Measurements from ENCODE around the gene MRPL2. TPM values are rescaled to one million over a fixed set of nuclear protein-coding genes. Genes with fewer than 3 reads are reported as not detected.

Gene MRPL2
- total and polyA plus RNA-seq, 2 of the 8 experiments (the other 6 are each of a cell fraction or from before 2014, with no cell fraction given) = 58.7 to 99.9 TPM

DNA sequence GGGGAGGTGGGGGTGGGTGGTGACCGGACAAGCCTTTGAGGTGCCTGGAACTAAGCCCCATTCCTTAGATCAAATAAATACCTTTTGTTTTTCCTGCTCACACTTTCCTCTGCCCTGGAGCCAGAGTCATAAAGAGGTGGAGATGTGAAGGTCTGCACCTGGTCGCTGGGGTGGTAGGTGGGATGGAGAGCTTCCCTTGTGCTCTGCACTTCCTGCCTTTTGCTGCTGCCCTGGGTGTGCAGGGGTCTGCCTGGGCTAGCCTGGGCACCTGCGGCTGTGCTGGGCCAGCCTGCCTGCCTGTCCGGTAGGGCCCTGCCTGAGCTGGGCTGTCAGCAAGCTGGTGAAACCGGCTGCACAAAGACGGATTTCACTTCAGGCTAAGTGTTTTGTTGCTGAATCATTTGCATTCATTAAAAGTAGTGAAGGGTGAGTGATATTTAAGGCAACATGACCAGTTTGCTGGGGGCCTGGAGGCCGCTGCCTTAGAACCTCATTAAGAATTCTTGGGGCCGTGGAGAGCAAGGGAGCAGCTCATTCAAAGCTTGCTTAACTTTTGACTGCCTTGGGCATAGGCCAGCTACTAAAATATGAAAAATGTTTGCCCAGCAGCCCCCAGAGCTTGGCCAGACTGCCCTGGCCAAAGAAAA, 37.3 kb upstream of the MRPL2 start:
- H2AK5ac ChIP-seq (ENCODE audit: low read depth, low read length) = peak overlapping the region; percentile 59; the same call in 1 of the 2 replicates
- H4K20me1 ChIP-seq (replicated peaks in 1 of 2; ENCODE audit: control insufficient read depth in 1 of 2, insufficient read depth in 2 of 2, low read length in 2 of 2) = peaks cover 0 to 2% of the 10 kb centered on the region in 2 experiments
- peak overlapping the region; percentile 62 for H4K5ac ChIP-seq (ENCODE audit: insufficient read length, low read depth, low read length)
- H3K79me1 ChIP-seq (ENCODE audit: low read depth, low read length) = peaks cover 15% of the 10 kb centered on the region
- H4K91ac ChIP-seq (replicated peaks; ENCODE audit: insufficient read length, low read length) = peak overlapping the region; percentile 85
- H3K27ac ChIP-seq (ENCODE audit: low read depth, low read length) = peak overlapping the region; percentile 40; the same call in 1 of the 2 replicates
- no peak overlapping the region for H3K4me3 ChIP-seq (ENCODE audit: extremely low read depth in 1 of 4, insufficient read depth in 2 of 4, low read depth in 3 of 4, low read length in 4 of 4)
- H3K56ac ChIP-seq (replicated peaks; ENCODE audit: insufficient read length, low read depth, low read length) = no peak overlapping the region
- no peak overlapping the region for H2AFZ ChIP-seq (ENCODE audit: low read length)
- WGBS, 2 experiments (ENCODE audit: extremely low coverage in 1 of 2, insufficient coverage in 1 of 2, insufficient read length in 1 of 2, insufficient replicate concordance in 2 of 2, low coverage in 1 of 2, low lambda C conversion rate in 2 of 2, missing lambda C conversion rate in 1 of 2) = 48% methylated on average over 8 of the region's 8 CpGs; no CpG with 5 or more reads in 1 of the 2 experiments
- H3K9ac ChIP-seq (replicated peaks in 1 of 4; ENCODE audit: extremely low read depth in 1 of 4, low read depth in 3 of 4, low read length in 3 of 4) = no peak overlapping the region; a peak in 2 of 7 replicates
- CTCF ChIA-PET (ENCODE audit: partially characterized antibody) = interaction anchor here (0.7 to 2.4 kb wide), 9 partner anchors 10 to 206 kb away, joined by 3 to 11 read pairs (median 5); partner anchors contain the start of gene PTK7
- H3K9me3 ChIP-seq (ENCODE audit: insufficient read depth in 2 of 2, low read depth in 1 of 2, low read length in 1 of 2) = no peaks in the 10 kb centered on the region
- no peak overlapping the region for H3K14ac ChIP-seq (ENCODE audit: insufficient read length)
- H3K4me2 ChIP-seq (ENCODE audit: insufficient read depth in 1 of 2, low read depth in 2 of 2, low read length in 2 of 2) = peak overlapping the region; percentile 13 to 28; a peak in 1 of 4 replicates
- H3K18ac ChIP-seq (ENCODE audit: extremely low read depth, low read length) = peak overlapping the region; percentile 51
- H3K4me1 ChIP-seq (replicated peaks in 1 of 4; ENCODE audit: control insufficient read depth in 3 of 4, insufficient read depth in 4 of 4, low read length in 3 of 4) = peaks cover 10 to 23% (median 14%) of the 10 kb centered on the region in 4 experiments; a peak in 6 of 7 replicates
- H3K27me3 ChIP-seq (replicated peaks in 1 of 4; ENCODE audit: control insufficient read depth in 3 of 4, extremely low read depth in 1 of 4, insufficient read depth in 3 of 4, low read length in 3 of 4) = no peaks in the 10 kb centered on the region
- peaks cover 7 to 83% of the 10 kb centered on the region in 2 experiments for H3K79me2 ChIP-seq (ENCODE audit: control insufficient read depth in 1 of 2, insufficient read depth in 2 of 2, low read length in 2 of 2)
- H3K36me3 ChIP-seq (ENCODE audit: control insufficient read depth in 2 of 4, insufficient read depth in 4 of 4, low read length in 3 of 4) = no peaks in the 10 kb centered on the region
- H3K23me2 ChIP-seq (ENCODE audit: low read depth, low read length) = no peaks in the 10 kb centered on the region
- no peak overlapping the region for H2BK20ac ChIP-seq (ENCODE audit: low read length)
- H2BK15ac ChIP-seq (ENCODE audit: low read length) = 0 out of 2 replicates have a peak overlapping the region, but pooled peaks have one; percentile 29
- peak overlapping the region; percentile 68; the same call in 1 of the 2 replicates for H2BK12ac ChIP-seq (ENCODE audit: low read depth, low read length)
- H2BK120ac ChIP-seq (replicated peaks; ENCODE audit: low read depth, low read length) = no peak overlapping the region
- FAIRE-seq (no peak), DNase-seq (ENCODE audit: low read depth in 1 of 2, low spot score in 2 of 2) (no peak)
- TF ChIP-seq ASH2L (IDR thresholded peaks at IDR 0.05; ENCODE audit: low read length) (peak; percentile 12), BCL11A (IDR thresholded peaks at IDR 0.05; ENCODE audit: low read depth in 2 of 2, low read length in 2 of 2) (no peak)
- POLR2A ChIA-PET (ENCODE audit: partially characterized antibody) = interaction anchor here (0.5 to 3.2 kb wide), 10 partner anchors 8 to 74 kb away, joined by 3 to 13 read pairs (median 4); partner anchors contain the start of gene PTK7
- H3K4ac ChIP-seq (replicated peaks; ENCODE audit: insufficient read length, low read depth, low read length) = peak overlapping the region; percentile 36
- H4K8ac ChIP-seq (ENCODE audit: extremely low read depth, insufficient read depth, low read length) = peak overlapping the region; percentile 37; the same call in 1 of the 2 replicates
- H3K23ac ChIP-seq (ENCODE audit: insufficient read length) = no peak overlapping the region
- peak overlapping the region; percentile 82 for H2BK5ac ChIP-seq (ENCODE audit: low read depth, low read length)
